Measurements from ENCODE around the gene KIAA1671.

GRCh38 chr22:25077056-25077455 lies 124.5 kb downstream of the KIAA1671 start:
- TF ChIP-seq POLR2A (IDR thresholded peaks at IDR 0.05) (no peak), CTCF (IDR thresholded peaks at IDR 0.05) (no peak)

All from breast epithelium (tissue), 3 donors.